HCT116 (cell line): ENCODE measurements around the gene CKAP4. TPM values are rescaled to one million over a fixed set of nuclear protein-coding genes. Genes with fewer than 3 reads are reported as not detected.

ENCODE experiments used
- ATAC-seq: fragments of 200-7000 bp; cut with Tn5 transposase; 2 replicates; pipeline ENCODE4 v1.9.1; 2020; ENCODE audit warnings: mild to moderate bottlenecking, moderate library complexity
- BruUV-seq: library from RNA; stranded (reverse); fragments of 400-500 nt; replicated peaks from 2 replicates; lab custom pipeline; 2021; lab: Mats Ljungman, UMichigan
- CTCF ChIA-PET: fragments of 300-600 bp; sonication (Branson Sonifier 250); formaldehyde crosslinking; loops from one replicate; lab custom pipeline; 2021; ENCODE audit warnings: antibody characterized with exemption; lab: Charles Lee
- POLR2A ChIA-PET: fragments of 300-600, 350-600 bp; sonication (Branson Sonifier 250); formaldehyde crosslinking; loops from one replicate; lab custom pipeline; 2021; ENCODE audit warnings: antibody characterized with exemption; lab: Charles Lee
- RAD21 ChIA-PET, 2 experiments: fragments of 300-600 bp; sonication (Branson Sonifier 250); formaldehyde crosslinking; loops; one replicate each; lab custom pipeline; 2023; ENCODE audit warnings: low total read pairs in 2 of 2; ENCODE audit not compliant: uncharacterized antibody in 2 of 2, unreplicated experiment in 2 of 2, low non-redundant PET in 1 of 2; lab: Charles Lee
- DNase-seq: peaks from one replicate; pipeline ENCODE4 v3.0.0-alpha.2; 2010; ENCODE audit warnings: low read depth, low spot score
- H2AFZ ChIP-seq: fragments of 200-600 bp; shearing (Covaris generic), sonication (generic); 2 replicates; pipeline ENCODE4 v1.6.1; 2017; ENCODE audit warnings: low read depth, mixed run types, mixed read lengths, antibody characterized with exemption, low read length; ENCODE audit not compliant: poor library complexity, severe bottlenecking
- H3K27ac ChIP-seq: 2 replicates; pipeline ENCODE4 v1.5.1; 2012; ENCODE audit warnings: low read depth, low read length
- H3K27me3 ChIP-seq: fragments of 200-600 bp; sonication (generic); 2 replicates; pipeline ENCODE4 v1.6.1; 2016; ENCODE audit warnings: mixed run types, low read length, mixed read lengths; ENCODE audit not compliant: insufficient read depth
- H3K36me3 ChIP-seq, 2 experiments: fragments of 200-500 bp in 1 of 2; fragments of 200-600 bp in 1 of 2; sonication (Bioruptor generic) in 1 of 2; sonication (generic) in 1 of 2; 2 replicates each; pipeline versions ENCODE4 v1.5.1 to v1.6.1; 2014 to 2016; ENCODE audit warnings: low read length in 2 of 2, inconsistent platforms in 1 of 2, mixed read lengths in 1 of 2, mixed run types in 1 of 2; ENCODE audit not compliant: insufficient read depth in 2 of 2, control insufficient read depth in 1 of 2
- H3K4me1 ChIP-seq, 2 experiments: fragments of 200-600 bp in 1 of 2; sonication (generic) in 1 of 2; 2 replicates each; pipeline versions ENCODE4 v1.5.1 to v1.6.1; 2012 to 2017; ENCODE audit warnings: low read length in 2 of 2, inconsistent platforms in 1 of 2, mild to moderate bottlenecking in 1 of 2, mixed read lengths in 1 of 2, mixed run types in 1 of 2, moderate library complexity in 1 of 2; ENCODE audit not compliant: insufficient read depth in 2 of 2, control insufficient read depth in 1 of 2
- H3K4me2 ChIP-seq: fragments of 200-600 bp; sonication (generic); 2 replicates; pipeline ENCODE4 v1.6.1; 2017; ENCODE audit warnings: mixed run types, low read length, mixed read lengths
- H3K4me3 ChIP-seq, 2 experiments: fragments of 200-600 bp in 1 of 2; sonication (generic) in 1 of 2; replicated peaks in 1 of 2; 2 replicates each; pipeline ENCODE4 v1.5.1; 2011 to 2016; ENCODE audit warnings: low read length in 2 of 2, control low read depth in 1 of 2, low read depth in 1 of 2, mild to moderate bottlenecking in 1 of 2, mixed read lengths in 1 of 2, mixed run types in 1 of 2
- H3K79me2 ChIP-seq: fragments of 200-600 bp; sonication (generic); 2 replicates; pipeline ENCODE4 v1.6.1; 2017; ENCODE audit warnings: mild to moderate bottlenecking, mixed run types, low read length, moderate library complexity, mixed read lengths; ENCODE audit not compliant: insufficient read depth
- H3K9ac ChIP-seq: fragments of 200-600 bp; sonication (generic); 2 replicates; pipeline ENCODE4 v1.6.1; 2016; ENCODE audit warnings: low read length, mixed read lengths
- H3K9me2 ChIP-seq: fragments of 200-600 bp; sonication (generic), shearing (Covaris generic); 2 replicates; pipeline ENCODE4 v1.6.1; 2017; ENCODE audit warnings: mixed run types, mild to moderate bottlenecking, moderate library complexity; ENCODE audit not compliant: insufficient read depth
- H3K9me3 ChIP-seq, 2 experiments: fragments of 200-500 bp in 1 of 2; fragments of 200-600 bp in 1 of 2; sonication (Bioruptor generic) in 1 of 2; sonication (generic) in 1 of 2; 2 replicates each; pipeline ENCODE4 v1.6.1; 2014 to 2017; ENCODE audit warnings: low read length in 2 of 2, mixed read lengths in 2 of 2, inconsistent platforms in 1 of 2, low read depth in 1 of 2, mild to moderate bottlenecking in 1 of 2, mixed run types in 1 of 2, moderate library complexity in 1 of 2; ENCODE audit not compliant: control insufficient read depth in 1 of 2, insufficient read depth in 1 of 2
- H4K20me1 ChIP-seq: fragments of 200-600 bp; sonication (generic), shearing (Covaris generic); 2 replicates; pipeline ENCODE4 v1.6.1; 2017; ENCODE audit warnings: mixed run types, mild to moderate bottlenecking, moderate library complexity; ENCODE audit not compliant: insufficient read depth
- EGR1 ChIP-seq: IDR thresholded peaks from 2 replicates; pipeline ENCODE4 v1.6.1; 2012; ENCODE audit warnings: low read depth
- EZH2 ChIP-seq: fragments of 200-600 bp; sonication (generic); IDR thresholded peaks from 2 replicates; pipeline ENCODE4 v1.6.1; 2017; ENCODE audit warnings: antibody characterized with exemption, mixed run types
- EZH2phosphoT487 ChIP-seq: fragments of 200-600 bp; IDR thresholded peaks from 2 replicates; pipeline ENCODE4 v1.6.1; 2018; ENCODE audit warnings: antibody characterized with exemption, borderline replicate concordance
- JUND ChIP-seq: IDR thresholded peaks from 2 replicates; pipeline ENCODE4 v1.6.1; 2012
- POLR2A ChIP-seq: IDR thresholded peaks from 2 replicates; pipeline ENCODE4 v1.7.0; 2011; ENCODE audit warnings: borderline replicate concordance; ENCODE audit not compliant: insufficient read depth, insufficient read length; ENCODE audit errors: extremely low read depth
- POLR2AphosphoS5 ChIP-seq: IDR thresholded peaks from 2 replicates; pipeline ENCODE4 v1.6.1; 2011; ENCODE audit warnings: mild to moderate bottlenecking, low read depth, low read length, moderate library complexity
- SP1 ChIP-seq: IDR thresholded peaks from 2 replicates; pipeline ENCODE4 v1.6.1; 2012; ENCODE audit warnings: low read depth
- TCF7L2 ChIP-seq: IDR thresholded peaks from 2 replicates; pipeline ENCODE4 v1.7.0; 2011; ENCODE audit warnings: borderline replicate concordance, inconsistent platforms; ENCODE audit not compliant: insufficient read depth, insufficient read length; ENCODE audit errors: extremely low read depth
- YY1 ChIP-seq: IDR thresholded peaks from 2 replicates; pipeline ENCODE4 v1.6.1; 2011; ENCODE audit warnings: low read length, low read depth, moderate library complexity, mild to moderate bottlenecking; ENCODE audit not compliant: insufficient replicate concordance; ENCODE audit errors: extremely low read depth
- ZFX ChIP-seq: fragments of 450-650 bp; IDR thresholded peaks from 2 replicates; pipeline ENCODE4 v1.6.1; 2017
- ZNF274 ChIP-seq: fragments of 200-500 bp; sonication (Bioruptor generic); IDR thresholded peaks from 2 replicates; pipeline ENCODE4 v1.6.1; 2014; ENCODE audit warnings: mild to moderate bottlenecking, low read depth, low read length, inconsistent platforms
- intact Hi-C: fragments of 100-400 bp; cut with micrococcal nuclease; formaldehyde crosslinking; loops from 2 replicates; pipeline ENCODE4 v1.10.0; 2022
- total RNA-seq: library from RNA; stranded (reverse); gene quantifications from one replicate; pipeline ENCODE4 v1.2.1, GENCODE V29; 2021; ENCODE audit not compliant: unreplicated experiment
- TF ChIP-seq, protein P1 (sequence below): IDR thresholded peaks from 2 replicates; pipeline ENCODE4 v1.6.1; 2012; ENCODE audit warnings: low read depth
- TF ChIP-seq, protein P2 (sequence below): IDR thresholded peaks from 2 replicates; pipeline ENCODE4 v1.6.1; 2012

CKAP4 gene
- total RNA-seq, 1 experiment from 2014 or later, result 45.9 TPM

DNA sequence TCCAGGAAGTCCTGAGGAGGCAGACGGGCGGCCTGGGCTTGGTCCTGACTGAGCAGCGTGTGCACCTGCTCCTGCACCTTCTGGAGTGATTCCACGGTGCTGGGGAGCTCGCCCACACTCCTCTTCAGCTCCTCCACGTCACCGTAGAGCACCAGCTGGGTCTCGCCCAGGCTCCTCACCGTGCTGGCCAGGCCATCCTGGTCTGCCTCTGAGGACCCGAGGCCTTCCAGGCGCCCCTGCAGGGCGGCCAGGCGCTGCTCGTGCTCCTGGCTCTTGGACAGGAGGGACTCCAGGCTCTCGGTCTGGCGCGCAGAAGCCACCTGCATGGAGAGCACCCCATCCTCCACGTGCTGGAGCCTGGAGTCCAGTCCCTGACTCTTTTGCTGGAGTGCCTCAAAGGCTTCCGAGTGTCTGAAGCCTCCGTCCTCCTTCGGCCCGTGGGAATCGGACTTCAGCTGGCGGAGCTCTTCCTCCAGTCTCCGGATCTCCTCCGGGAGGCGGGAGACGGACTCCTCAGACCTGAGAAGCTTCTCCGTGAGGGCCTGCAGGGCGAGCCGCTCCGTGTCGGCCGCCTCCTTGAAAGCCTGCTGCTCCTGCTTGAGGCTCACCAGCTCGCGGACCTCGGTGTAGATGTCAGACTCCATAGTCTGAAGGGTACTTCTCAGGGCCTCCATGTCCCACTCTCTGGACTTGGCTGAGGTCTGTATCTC, 8.4 kb downstream of the CKAP4 start:
- ATAC-seq (no peak), DNase-seq (no peak)
- Histone ChIP-seq H3K4me3 (no peak overlapping the region), H3K9ac (no peak overlapping the region), H3K9me2 (no peaks in the 10 kb centered on the region), H3K4me1 (no peaks in the 10 kb centered on the region), H3K36me3 (peaks cover 11 to 15% of the 10 kb centered on the region in 2 experiments; a peak in 3 of 4 replicates), H3K27ac (no peak overlapping the region), H3K27me3 (no peaks in the 10 kb centered on the region), H3K9me3 (no peaks in the 10 kb centered on the region), H3K79me2 (peaks cover 17% of the 10 kb centered on the region), H2AFZ (no peak overlapping the region), H4K20me1 (no peaks in the 10 kb centered on the region), H3K4me2 (no peak overlapping the region)
- POLR2A ChIA-PET, result no interaction called here
- intact Hi-C loops, result no loop called here
- RAD21 ChIA-PET, result no interaction called here
- CTCF ChIA-PET, result no interaction called here
- TF ChIP-seq, protein P1, sequence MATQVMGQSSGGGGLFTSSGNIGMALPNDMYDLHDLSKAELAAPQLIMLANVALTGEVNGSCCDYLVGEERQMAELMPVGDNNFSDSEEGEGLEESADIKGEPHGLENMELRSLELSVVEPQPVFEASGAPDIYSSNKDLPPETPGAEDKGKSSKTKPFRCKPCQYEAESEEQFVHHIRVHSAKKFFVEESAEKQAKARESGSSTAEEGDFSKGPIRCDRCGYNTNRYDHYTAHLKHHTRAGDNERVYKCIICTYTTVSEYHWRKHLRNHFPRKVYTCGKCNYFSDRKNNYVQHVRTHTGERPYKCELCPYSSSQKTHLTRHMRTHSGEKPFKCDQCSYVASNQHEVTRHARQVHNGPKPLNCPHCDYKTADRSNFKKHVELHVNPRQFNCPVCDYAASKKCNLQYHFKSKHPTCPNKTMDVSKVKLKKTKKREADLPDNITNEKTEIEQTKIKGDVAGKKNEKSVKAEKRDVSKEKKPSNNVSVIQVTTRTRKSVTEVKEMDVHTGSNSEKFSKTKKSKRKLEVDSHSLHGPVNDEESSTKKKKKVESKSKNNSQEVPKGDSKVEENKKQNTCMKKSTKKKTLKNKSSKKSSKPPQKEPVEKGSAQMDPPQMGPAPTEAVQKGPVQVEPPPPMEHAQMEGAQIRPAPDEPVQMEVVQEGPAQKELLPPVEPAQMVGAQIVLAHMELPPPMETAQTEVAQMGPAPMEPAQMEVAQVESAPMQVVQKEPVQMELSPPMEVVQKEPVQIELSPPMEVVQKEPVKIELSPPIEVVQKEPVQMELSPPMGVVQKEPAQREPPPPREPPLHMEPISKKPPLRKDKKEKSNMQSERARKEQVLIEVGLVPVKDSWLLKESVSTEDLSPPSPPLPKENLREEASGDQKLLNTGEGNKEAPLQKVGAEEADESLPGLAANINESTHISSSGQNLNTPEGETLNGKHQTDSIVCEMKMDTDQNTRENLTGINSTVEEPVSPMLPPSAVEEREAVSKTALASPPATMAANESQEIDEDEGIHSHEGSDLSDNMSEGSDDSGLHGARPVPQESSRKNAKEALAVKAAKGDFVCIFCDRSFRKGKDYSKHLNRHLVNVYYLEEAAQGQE, result no peak
- TF ChIP-seq SP1, result no peak
- no peak for TF ChIP-seq JUND
- no peak for TF ChIP-seq YY1
- TF ChIP-seq ZFX, result no peak
- TF ChIP-seq ZNF274, result no peak
- no peak for TF ChIP-seq POLR2A
- TF ChIP-seq POLR2AphosphoS5, result no peak
- no peak for TF ChIP-seq EZH2phosphoT487
- TF ChIP-seq EGR1, result no peak
- no peak for TF ChIP-seq TCF7L2
- TF ChIP-seq, protein P2, sequence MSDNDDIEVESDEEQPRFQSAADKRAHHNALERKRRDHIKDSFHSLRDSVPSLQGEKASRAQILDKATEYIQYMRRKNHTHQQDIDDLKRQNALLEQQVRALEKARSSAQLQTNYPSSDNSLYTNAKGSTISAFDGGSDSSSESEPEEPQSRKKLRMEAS, result no peak
- TF ChIP-seq EZH2, result no peak
- BruUV-seq, result no TSS peak
